HUES48 (cell line): ENCODE data around the gene C2CD2.

Source experiments
- H3K27ac ChIP-seq: one replicate; pipeline ENCODE4 v1.7.0; 2013; ENCODE audit warnings: low read depth, low read length, inconsistent platforms
- H3K27me3 ChIP-seq: 2 replicates; pipeline ENCODE4 v1.6.1; 2013; ENCODE audit warnings: mild to moderate bottlenecking, low read length; ENCODE audit not compliant: control insufficient read depth, insufficient read depth
- H3K36me3 ChIP-seq: 2 replicates; pipeline ENCODE4 v1.6.1; 2013; ENCODE audit warnings: low read length; ENCODE audit not compliant: control insufficient read depth, insufficient read depth
- H3K4me1 ChIP-seq: 2 replicates; pipeline ENCODE4 v1.6.1; 2013; ENCODE audit warnings: mild to moderate bottlenecking, low read length; ENCODE audit not compliant: control insufficient read depth, insufficient read depth
- H3K4me3 ChIP-seq: 2 replicates; pipeline ENCODE4 v1.5.1; 2013; ENCODE audit warnings: mild to moderate bottlenecking, low read depth, low read length
- H3K9ac ChIP-seq: 2 replicates; pipeline ENCODE4 v1.6.1; 2013; ENCODE audit warnings: mild to moderate bottlenecking, low read depth, low read length, moderate library complexity
- H3K9me3 ChIP-seq: 2 replicates; pipeline ENCODE4 v1.6.1; 2013; ENCODE audit warnings: low read length; ENCODE audit not compliant: control insufficient read depth, insufficient read depth

Gene C2CD2

DNA sequence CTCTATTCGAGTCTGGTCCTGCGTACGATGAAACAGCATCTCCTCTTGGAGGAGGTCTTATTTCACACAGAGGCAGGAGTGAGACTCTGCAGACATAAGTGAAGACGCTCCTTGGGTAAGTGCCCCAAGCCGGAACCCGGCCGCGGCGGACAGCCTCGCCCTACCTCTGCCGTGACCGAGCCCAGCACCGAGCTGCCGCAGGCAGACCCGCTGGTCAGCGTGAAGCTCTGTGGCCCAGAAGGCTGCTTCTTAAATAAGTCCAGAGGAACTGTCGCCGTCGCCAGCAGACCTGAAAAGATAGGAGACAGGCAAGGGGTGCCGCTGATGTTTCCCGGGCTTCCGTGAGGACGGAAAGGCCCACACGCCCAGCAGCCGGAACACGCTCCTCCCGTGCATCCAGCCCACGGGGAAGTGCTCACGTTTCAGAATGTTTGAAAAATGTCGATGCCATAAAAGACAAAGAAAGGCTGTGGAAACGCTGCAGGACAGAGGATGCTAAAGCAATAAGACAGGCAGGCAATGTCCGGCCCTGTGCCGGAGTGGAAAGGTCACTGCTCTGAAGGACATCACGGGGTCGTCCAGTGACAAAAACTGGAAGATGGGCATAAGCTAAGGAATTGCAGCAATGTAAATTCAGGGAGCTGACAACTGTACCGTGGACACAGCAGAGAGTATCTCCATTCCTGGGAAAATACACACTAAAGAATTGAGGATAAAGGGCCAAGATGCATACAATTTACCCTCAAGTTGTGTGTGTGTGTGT is 46.1 kb downstream of the C2CD2 start:
- no peaks in the 10 kb centered on the region for H3K4me1 ChIP-seq

DNA sequence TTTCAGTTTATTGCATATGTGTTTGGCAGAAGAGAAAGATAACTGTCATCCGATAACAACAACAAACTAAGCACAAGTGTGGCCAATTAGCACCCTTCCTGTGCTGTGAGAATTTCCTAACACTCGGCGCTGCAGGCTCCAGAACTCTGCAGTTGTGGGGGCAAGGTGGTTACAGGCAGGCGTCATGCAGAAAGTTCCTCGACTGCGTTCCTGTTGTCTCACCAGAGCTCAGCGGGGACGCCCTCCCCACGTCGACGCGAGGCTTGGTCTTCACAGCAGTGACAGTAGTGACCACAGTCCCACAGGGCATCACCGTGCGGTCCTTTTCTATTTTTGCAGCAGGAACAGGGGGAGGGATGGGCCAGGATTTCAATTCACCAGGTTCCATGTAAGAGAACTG is 47.0 kb downstream of the C2CD2 start:
- Histone ChIP-seq H3K36me3 (peaks cover 7% of the 10 kb centered on the region), H3K4me3 (no peak overlapping the region), H3K4me1 (no peaks in the 10 kb centered on the region), H3K27me3 (no peaks in the 10 kb centered on the region), H3K27ac (no peak overlapping the region), H3K9ac (no peak overlapping the region), H3K9me3 (no peaks in the 10 kb centered on the region)

More for the DNA sequence above, 46.1 kb downstream of the C2CD2 start:
- Histone ChIP-seq H3K4me3 (no peak overlapping the region), H3K9me3 (no peaks in the 10 kb centered on the region), H3K36me3 (peaks cover 11% of the 10 kb centered on the region), H3K27ac (no peak overlapping the region), H3K9ac (no peak overlapping the region), H3K27me3 (no peaks in the 10 kb centered on the region)

DNA sequence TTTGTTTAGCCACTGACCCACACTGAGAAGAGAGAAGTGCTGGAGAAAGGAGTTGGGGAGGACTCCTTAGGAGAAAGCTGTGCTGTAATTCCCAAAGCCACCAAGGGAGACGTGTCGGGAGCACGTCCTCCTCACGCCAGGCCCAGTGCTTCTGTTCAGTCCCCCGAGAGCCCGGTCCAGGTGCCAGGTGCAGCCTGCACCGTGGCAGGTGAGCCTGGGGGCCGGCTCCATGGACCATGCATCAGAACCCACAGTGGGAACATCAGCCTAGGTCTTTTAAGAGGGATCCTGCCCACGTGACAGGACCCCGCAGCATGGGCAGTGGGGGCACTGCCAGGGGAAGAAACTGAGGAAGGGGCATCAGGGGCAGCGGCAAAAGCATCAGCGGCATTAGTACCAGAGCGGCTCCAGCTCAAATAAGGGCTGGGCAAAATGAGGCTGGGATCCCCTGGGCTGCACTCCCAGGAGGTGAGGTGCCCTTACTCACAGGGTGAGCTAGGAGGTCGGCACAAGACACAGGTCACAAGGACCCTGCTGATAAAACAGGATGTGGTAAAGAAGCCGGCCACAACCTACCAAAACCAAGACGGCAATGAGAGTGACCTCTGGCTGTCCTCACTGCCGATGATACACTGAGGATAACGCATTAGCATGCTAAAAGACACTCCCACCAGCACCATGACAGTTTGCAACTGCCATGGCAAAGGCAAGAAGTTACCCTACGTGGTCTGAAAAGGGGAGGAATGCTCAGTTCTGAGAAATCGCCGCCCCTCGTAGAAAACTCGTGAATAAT is 50.1 kb downstream of the C2CD2 start:
- no peak overlapping the region for H3K27ac ChIP-seq
- no peak overlapping the region for H3K4me3 ChIP-seq
- no peaks in the 10 kb centered on the region for H3K4me1 ChIP-seq
- no peaks in the 10 kb centered on the region for H3K27me3 ChIP-seq
- no peaks in the 10 kb centered on the region for H3K9me3 ChIP-seq
- H3K36me3 ChIP-seq, result peaks cover 8% of the 10 kb centered on the region
- no peak overlapping the region for H3K9ac ChIP-seq

DNA sequence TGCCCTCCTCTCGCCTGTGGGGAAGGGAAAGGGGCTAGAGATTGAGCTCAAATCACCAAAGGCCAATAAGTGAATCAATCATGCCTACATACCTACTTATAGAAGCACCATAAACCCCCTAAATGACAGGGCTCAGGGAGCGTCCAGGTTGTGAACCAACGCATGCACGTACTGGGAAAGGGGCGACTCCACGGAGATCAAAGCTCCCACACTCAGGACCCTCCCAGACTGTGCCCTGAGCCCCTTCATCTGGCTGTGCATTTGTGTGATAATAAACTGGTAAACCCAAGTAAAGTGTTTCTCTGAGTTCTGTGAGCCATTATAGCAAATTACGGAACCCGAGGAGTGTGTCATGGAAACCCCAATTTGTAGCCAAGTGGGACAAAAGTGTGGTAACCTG is 50.9 kb downstream of the C2CD2 start:
- H3K27ac ChIP-seq, result no peak overlapping the region
- no peaks in the 10 kb centered on the region for H3K9me3 ChIP-seq
- peaks cover 7% of the 10 kb centered on the region for H3K4me1 ChIP-seq
- H3K4me3 ChIP-seq, result no peak overlapping the region
- no peak overlapping the region for H3K9ac ChIP-seq
- H3K36me3 ChIP-seq, result peaks cover 8% of the 10 kb centered on the region
- no peaks in the 10 kb centered on the region for H3K27me3 ChIP-seq

DNA sequence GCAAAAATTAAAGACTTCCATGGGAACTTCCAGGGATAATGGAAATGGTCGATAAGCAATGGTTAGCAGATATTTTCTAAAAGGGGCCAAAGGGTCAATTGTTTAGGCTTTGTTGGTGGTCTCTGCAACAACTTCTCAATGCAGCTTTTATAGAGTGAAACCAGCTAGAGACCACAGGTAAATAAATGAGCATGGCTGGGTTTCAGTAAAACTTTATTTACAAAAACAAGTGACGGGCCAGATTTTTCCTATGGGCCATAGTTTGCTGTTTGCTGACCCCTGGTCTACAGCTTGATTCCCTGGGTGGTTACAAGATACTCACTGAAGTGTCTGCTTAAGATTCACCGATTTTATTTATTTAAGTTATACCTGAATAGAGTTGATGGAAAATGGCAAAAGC is 52.0 kb downstream of the C2CD2 start:
- no peak overlapping the region for H3K27ac ChIP-seq
- H3K36me3 ChIP-seq, result peaks cover 6% of the 10 kb centered on the region; the same call in 1 of the 2 replicates
- no peaks in the 10 kb centered on the region for H3K9me3 ChIP-seq
- peaks cover 19% of the 10 kb centered on the region for H3K4me1 ChIP-seq
- no peaks in the 10 kb centered on the region for H3K27me3 ChIP-seq
- H3K4me3 ChIP-seq, result no peak overlapping the region
- H3K9ac ChIP-seq, result no peak overlapping the region

DNA sequence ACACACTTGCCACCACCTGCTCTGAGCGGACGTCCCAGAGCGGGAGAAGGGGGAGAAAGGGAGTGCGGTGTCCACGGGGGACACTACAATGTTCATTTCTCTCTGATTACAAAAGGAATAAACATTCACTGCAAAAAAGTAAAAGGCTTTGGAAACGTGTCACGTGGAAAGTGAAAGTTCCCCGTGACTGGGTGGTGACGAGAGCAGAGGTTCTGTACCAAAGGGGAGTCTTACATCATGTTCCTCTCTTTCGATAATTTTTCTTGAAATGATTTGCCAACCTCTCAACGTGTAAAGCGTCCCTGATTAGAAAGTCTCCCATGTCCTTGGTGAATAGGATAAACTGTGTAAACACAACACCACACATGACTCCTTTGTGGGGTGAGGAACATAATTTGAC is 52.7 kb downstream of the C2CD2 start:
- H3K27ac ChIP-seq, result no peak overlapping the region

DNA sequence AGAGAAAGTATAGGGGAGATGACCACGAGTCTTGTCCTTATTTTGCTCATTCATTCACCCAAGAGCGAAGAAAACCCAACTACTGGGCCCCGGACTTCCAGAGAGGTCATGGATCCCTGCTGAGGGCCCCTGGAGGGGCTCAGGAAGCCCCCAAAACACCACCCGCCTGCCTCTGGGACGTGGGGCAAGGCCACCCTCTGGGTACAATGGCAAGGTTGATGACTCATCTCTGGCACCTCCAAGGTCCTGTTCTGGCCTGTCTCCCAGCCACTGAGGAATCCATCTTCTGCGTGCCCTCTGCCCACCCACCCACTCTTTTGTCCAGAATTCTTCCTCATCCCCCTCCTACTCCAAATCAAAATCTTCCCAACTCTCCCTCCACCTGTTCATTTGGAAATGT is 53.4 kb downstream of the C2CD2 start:
- Histone ChIP-seq H3K27ac (no peak overlapping the region), H3K4me1 (peaks cover 32% of the 10 kb centered on the region), H3K27me3 (no peaks in the 10 kb centered on the region), H3K9me3 (no peaks in the 10 kb centered on the region), H3K36me3 (0 out of 2 replicates have a peak, but pooled peaks cover 6% of the 10 kb centered on the region), H3K9ac (no peak overlapping the region), H3K4me3 (no peak overlapping the region)

More for the DNA sequence above, 52.7 kb downstream of the C2CD2 start:
- no peaks in the 10 kb centered on the region for H3K27me3 ChIP-seq
- no peak overlapping the region for H3K4me3 ChIP-seq
- H3K36me3 ChIP-seq, result 0 out of 2 replicates have a peak, but pooled peaks cover 6% of the 10 kb centered on the region
- peaks cover 26% of the 10 kb centered on the region for H3K4me1 ChIP-seq
- H3K9me3 ChIP-seq, result no peaks in the 10 kb centered on the region
- H3K9ac ChIP-seq, result no peak overlapping the region

DNA sequence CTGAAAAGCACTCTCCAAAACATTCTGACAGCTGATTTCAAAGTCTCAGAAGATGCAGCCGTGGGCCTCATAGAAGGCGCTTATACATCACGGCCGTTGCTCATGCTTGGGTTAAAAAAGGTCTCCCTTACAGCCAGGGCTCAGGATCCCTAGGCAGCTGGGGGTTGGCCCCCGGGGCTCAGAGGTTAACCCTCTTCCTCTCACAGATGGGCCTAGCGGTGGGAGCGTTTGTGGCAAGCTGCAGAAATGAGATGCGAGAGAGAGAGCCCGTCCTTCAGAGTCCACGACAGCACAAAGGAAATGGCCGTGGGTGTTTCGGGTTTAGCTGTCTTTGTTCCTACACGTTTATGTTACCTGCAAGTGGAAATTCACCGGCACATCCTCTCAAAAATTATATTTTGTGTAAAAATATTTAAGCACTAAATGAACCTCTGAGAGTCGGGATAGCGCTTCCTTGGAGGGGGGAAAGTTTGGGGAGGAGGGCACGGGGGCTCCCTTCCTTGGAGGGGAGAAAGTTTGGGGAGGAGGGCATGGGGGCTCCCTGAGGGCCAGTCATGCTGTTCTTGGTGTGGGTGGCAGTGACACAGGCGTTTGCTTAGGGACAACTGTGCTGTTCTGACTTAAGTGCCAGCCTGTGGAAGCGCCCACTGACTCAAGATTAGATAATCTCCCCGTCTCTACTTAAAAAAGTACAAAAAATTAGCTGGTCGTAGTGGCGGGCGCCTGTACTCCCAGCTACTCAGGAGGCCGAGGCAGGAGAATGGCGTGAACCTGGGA is 54.2 kb downstream of the C2CD2 start:
- Histone ChIP-seq H3K9ac (no peak overlapping the region), H3K36me3 (0 out of 2 replicates have a peak, but pooled peaks cover 6% of the 10 kb centered on the region), H3K27ac (no peak overlapping the region), H3K27me3 (no peaks in the 10 kb centered on the region), H3K4me3 (no peak overlapping the region), H3K9me3 (no peaks in the 10 kb centered on the region), H3K4me1 (peaks cover 35% of the 10 kb centered on the region)

DNA sequence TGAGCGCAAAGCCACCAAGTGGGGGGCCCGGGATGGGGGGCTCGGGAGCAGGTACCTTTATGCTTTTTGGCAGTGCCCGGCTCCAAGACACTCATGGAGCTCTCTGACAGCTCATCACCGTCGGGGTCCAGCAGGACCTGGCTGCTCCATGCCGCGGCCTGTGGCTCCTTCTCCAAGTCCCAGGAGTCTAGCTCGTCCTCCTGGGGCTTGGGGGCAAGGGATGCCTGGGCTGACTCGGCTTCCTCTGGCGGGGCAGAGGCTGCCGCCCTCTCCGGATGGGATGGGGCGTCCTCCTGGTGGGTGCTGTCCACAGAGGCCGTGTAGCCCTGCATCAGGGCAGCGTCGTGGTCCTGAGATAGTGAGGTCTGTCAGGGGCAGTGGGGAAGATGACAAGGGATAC is 54.8 kb downstream of the C2CD2 start:
- Histone ChIP-seq H3K36me3 (0 out of 2 replicates have a peak, but pooled peaks cover 6% of the 10 kb centered on the region), H3K4me1 (peaks cover 35% of the 10 kb centered on the region), H3K9me3 (no peaks in the 10 kb centered on the region), H3K4me3 (no peak overlapping the region), H3K27ac (no peak overlapping the region), H3K9ac (no peak overlapping the region), H3K27me3 (no peaks in the 10 kb centered on the region)

DNA sequence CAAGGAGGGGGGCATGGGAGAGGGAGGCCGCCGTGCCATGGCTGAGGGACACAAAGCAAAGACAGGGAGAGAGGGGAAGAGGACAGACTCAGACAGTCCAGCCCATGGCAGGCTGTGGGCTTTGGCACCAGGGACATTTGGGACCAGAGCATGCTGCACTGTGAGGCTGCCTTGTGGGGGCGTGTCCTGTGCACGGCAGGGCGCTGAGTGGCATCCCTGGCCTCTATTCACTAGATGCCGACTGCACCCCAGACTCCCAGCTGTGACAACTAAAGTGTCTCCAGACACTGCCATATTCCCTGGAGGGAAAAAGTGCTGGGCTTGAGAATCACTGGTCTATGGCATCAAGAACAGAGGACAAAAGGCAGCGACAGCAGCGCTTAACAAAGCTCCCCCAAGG is 56.1 kb downstream of the C2CD2 start:
- Histone ChIP-seq H3K36me3 (0 out of 2 replicates have a peak, but pooled peaks cover 6% of the 10 kb centered on the region), H3K27me3 (no peaks in the 10 kb centered on the region)

More for the DNA sequence above, 56.1 kb downstream of the C2CD2 start:
- no peak overlapping the region for H3K9ac ChIP-seq
- H3K27ac ChIP-seq, result no peak overlapping the region
- no peaks in the 10 kb centered on the region for H3K9me3 ChIP-seq
- peaks cover 35% of the 10 kb centered on the region for H3K4me1 ChIP-seq
- no peak overlapping the region for H3K4me3 ChIP-seq
